Upper lobe of left lung (tissue), 4 donors: ENCODE measurements around the gene NOL4L.

Experiments used
- POLR2A ChIP-seq, 4 donors: fragments of 450-650 bp; IDR thresholded peaks; one replicate each; pipeline ENCODE4 v1.5.1; 2016 to 2017; ENCODE audit warnings: antibody characterized with exemption in 4 of 4, mild to moderate bottlenecking in 2 of 4
- TF ChIP-seq, protein P1 (sequence below), 6 experiments: fragments of 450-650 bp in 4 of 6; fragments of 200-600 bp in 2 of 6; sonication (generic) in 2 of 6; IDR thresholded peaks; one replicate each; pipeline ENCODE4 v1.5.1; 2016 to 2019; ENCODE audit warnings: antibody characterized with exemption in 6 of 6

DNA sequence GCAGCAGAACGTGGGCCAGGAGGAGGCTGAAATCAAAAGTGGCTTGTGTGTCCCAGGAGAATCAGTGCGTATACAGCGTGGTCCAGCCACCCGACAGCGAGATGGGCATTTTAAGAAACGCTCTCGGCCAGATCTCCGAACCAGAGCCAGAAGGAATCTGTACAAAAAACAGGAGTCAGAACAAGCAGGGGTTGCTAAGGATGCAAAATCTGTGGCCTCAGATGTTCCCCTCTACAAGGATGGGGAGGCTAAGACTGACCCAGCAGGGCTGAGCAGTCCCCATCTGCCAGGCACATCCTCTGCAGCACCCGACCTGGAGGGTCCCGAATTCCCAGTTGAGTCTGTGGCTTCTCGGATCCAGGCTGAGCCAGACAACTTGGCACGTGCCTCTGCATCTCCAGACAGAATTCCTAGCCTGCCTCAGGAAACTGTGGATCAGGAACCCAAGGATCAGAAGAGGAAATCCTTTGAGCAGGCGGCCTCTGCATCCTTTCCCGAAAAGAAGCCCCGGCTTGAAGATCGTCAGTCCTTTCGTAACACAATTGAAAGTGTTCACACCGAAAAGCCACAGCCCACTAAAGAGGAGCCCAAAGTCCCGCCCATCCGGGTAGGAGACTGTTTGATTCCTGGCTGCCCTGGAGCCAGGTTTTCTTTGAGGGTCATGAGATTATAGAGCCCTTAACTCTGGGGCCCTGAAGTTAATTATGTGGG is 151.7 kb downstream of the NOL4L start:
- TF ChIP-seq POLR2A (IDR thresholded peaks at IDR 0.05) = no peak
- TF ChIP-seq, protein P1, sequence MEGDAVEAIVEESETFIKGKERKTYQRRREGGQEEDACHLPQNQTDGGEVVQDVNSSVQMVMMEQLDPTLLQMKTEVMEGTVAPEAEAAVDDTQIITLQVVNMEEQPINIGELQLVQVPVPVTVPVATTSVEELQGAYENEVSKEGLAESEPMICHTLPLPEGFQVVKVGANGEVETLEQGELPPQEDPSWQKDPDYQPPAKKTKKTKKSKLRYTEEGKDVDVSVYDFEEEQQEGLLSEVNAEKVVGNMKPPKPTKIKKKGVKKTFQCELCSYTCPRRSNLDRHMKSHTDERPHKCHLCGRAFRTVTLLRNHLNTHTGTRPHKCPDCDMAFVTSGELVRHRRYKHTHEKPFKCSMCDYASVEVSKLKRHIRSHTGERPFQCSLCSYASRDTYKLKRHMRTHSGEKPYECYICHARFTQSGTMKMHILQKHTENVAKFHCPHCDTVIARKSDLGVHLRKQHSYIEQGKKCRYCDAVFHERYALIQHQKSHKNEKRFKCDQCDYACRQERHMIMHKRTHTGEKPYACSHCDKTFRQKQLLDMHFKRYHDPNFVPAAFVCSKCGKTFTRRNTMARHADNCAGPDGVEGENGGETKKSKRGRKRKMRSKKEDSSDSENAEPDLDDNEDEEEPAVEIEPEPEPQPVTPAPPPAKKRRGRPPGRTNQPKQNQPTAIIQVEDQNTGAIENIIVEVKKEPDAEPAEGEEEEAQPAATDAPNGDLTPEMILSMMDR (IDR thresholded peaks at IDR 0.05) = no peak
